Natural killer cell (primary cell): ENCODE measurements around the gene ZNF318. TPM values are rescaled to one million over a fixed set of nuclear protein-coding genes. Genes with fewer than 3 reads are reported as not detected.
"Not testable (repeated sequence)": the region's sequence is repeated elsewhere in the genome, so short reads cannot be mapped to it uniquely, and the experiment has no call there.

Experiments
- ATAC-seq, 3 donors: fragments of 150-1000 bp in 2 of 3; fragments of 200-7000 bp in 1 of 3; cut with Tn5 transposase; 1 replicate in 1 of 3; 2 replicates in 2 of 3; pipeline ENCODE4 v1.10.0; 2021; ENCODE audit warnings: mild to moderate bottlenecking in 2 of 3, moderate library complexity in 2 of 3
- DNase-seq, 2 donors: peaks; one replicate each; pipeline versions ENCODE4 v3.0.0 to v3.0.0-alpha.2; 2013 to 2021; ENCODE audit warnings: mixed read lengths in 1 of 2
- H3K27ac ChIP-seq: one replicate; pipeline ENCODE4 v1.5.1; 2013; ENCODE audit warnings: mild to moderate bottlenecking, low read length
- H3K27me3 ChIP-seq: one replicate; pipeline ENCODE4 v1.6.1; 2013; ENCODE audit warnings: low read length; ENCODE audit not compliant: control insufficient read depth, insufficient read depth
- H3K36me3 ChIP-seq: one replicate; pipeline ENCODE4 v1.6.1; 2013; ENCODE audit warnings: low read length; ENCODE audit not compliant: control insufficient read depth, insufficient read depth
- H3K4me1 ChIP-seq: one replicate; pipeline ENCODE4 v1.6.1; 2013; ENCODE audit warnings: low read length; ENCODE audit not compliant: control insufficient read depth, insufficient read depth
- H3K4me3 ChIP-seq: one replicate; pipeline ENCODE4 v1.5.1; 2013; ENCODE audit warnings: low read length
- H3K9me3 ChIP-seq: one replicate; pipeline ENCODE4 v1.6.1; 2013; ENCODE audit warnings: low read length; ENCODE audit not compliant: control insufficient read depth, insufficient read depth
- H3K27ac Mint-ChIP-seq, 2 donors: one replicate each; pipeline ENCODE4 v1.8.0; 2022; ENCODE audit warnings: mild to moderate bottlenecking in 2 of 2, mixed read lengths in 2 of 2, moderate library complexity in 1 of 2
- H3K27me3 Mint-ChIP-seq, 2 donors: one replicate each; pipeline ENCODE4 v1.8.0; 2022; ENCODE audit warnings: low read depth in 2 of 2, mixed read lengths in 2 of 2
- H3K36me3 Mint-ChIP-seq: one replicate; pipeline ENCODE4 v1.8.0; 2022; ENCODE audit warnings: mixed read lengths
- H3K4me1 Mint-ChIP-seq, 2 donors: one replicate each; pipeline ENCODE4 v1.8.0; 2022; ENCODE audit warnings: mixed read lengths in 2 of 2
- H3K4me3 Mint-ChIP-seq: one replicate; pipeline ENCODE4 v1.8.0; 2022; ENCODE audit warnings: mild to moderate bottlenecking, moderate library complexity, mixed read lengths
- H3K9me3 Mint-ChIP-seq, 2 donors: one replicate each; pipeline ENCODE4 v1.8.0; 2022; ENCODE audit warnings: mixed read lengths in 2 of 2
- WGBS: methylation state at CpG from one replicate; pipeline ENCODE4 v1.1.7; 2013; ENCODE audit warnings: missing lambda C conversion rate; ENCODE audit not compliant: insufficient coverage; 5-methylcytosine and 5-hydroxymethylcytosine counted together
- intact Hi-C: fragments of 100-400 bp; cut with micrococcal nuclease; formaldehyde crosslinking; loops from one replicate; pipeline ENCODE4 v1.14.2; 2022
- total RNA-seq, 4 donors: library from RNA; stranded (reverse); fragments of 120-200 nt in 1 of 4; gene quantifications; one replicate each; pipeline versions ENCODE4 v1.2.3 to v1.2.4, GENCODE V29; 2013 to 2022
- TF ChIP-seq, protein P1 (sequence below): fragments of 200-600 bp; IDR thresholded peaks from one replicate; pipeline ENCODE4 v1.8.0; 2022; ENCODE audit warnings: antibody characterized with exemption

The ZNF318 gene
- total RNA-seq, 3 donors from 2014 or later (not counting 1 experiment from before 2014, with no cell fraction given) = 34.6 to 45.9 (median 43.0) TPM

DNA sequence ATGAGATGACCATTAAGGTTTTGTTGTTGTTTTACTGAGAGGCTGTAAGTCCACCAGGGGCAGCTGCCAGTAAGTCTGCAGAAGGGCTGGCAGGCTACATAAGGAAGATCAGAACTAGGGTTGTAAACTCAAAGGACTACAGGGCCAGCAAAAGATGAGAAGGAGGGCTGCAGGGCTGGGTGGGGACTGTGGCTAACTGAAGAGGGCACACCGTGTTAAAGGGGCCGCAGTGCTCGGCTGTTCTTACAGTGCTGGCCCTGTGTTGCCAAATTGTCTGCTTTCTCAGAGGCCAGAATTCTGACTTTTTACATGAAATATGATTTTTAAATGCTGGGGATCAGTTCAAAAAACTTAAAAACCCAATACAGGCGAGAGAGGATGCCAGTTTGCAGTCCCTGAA is 25.5 kb upstream of the ZNF318 start:
- peaks cover 49 to 66% of the 10 kb centered on the region in 2 donors for H3K27me3 Mint-ChIP-seq
- no peak overlapping the region for H3K27ac Mint-ChIP-seq

GRCh38 chr6:43393602-43394001 is 24.2 kb upstream of the ZNF318 start:
- no peak for DNase-seq
- Histone ChIP-seq H3K36me3 (no peaks in the 10 kb centered on the region), H3K4me3 (no peak overlapping the region), H3K27ac (no peak overlapping the region), H3K4me1 (peaks cover 30% of the 10 kb centered on the region), H3K27me3 (peaks cover 31% of the 10 kb centered on the region), H3K9me3 (no peaks in the 10 kb centered on the region)
- Mint-ChIP-seq H3K27ac (no peak overlapping the region), H3K27me3 (peaks cover 54 to 66% of the 10 kb centered on the region in 2 donors), H3K4me3 (peak overlapping the region; percentile 64), H3K36me3 (no peaks in the 10 kb centered on the region), H3K9me3 (no peaks in the 10 kb centered on the region), H3K4me1 (peaks cover 51 to 53% of the 10 kb centered on the region in 2 donors)
- intact Hi-C loops = loop anchor here (5.0 kb wide), 1 partner anchor 34 kb away; the partner anchor contains the start of gene ABCC10
- ATAC-seq = no peak
- TF ChIP-seq, protein P1, sequence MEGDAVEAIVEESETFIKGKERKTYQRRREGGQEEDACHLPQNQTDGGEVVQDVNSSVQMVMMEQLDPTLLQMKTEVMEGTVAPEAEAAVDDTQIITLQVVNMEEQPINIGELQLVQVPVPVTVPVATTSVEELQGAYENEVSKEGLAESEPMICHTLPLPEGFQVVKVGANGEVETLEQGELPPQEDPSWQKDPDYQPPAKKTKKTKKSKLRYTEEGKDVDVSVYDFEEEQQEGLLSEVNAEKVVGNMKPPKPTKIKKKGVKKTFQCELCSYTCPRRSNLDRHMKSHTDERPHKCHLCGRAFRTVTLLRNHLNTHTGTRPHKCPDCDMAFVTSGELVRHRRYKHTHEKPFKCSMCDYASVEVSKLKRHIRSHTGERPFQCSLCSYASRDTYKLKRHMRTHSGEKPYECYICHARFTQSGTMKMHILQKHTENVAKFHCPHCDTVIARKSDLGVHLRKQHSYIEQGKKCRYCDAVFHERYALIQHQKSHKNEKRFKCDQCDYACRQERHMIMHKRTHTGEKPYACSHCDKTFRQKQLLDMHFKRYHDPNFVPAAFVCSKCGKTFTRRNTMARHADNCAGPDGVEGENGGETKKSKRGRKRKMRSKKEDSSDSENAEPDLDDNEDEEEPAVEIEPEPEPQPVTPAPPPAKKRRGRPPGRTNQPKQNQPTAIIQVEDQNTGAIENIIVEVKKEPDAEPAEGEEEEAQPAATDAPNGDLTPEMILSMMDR = no peak
- 10% methylated on average over 5 of the region's 5 CpGs for WGBS

More for the DNA sequence above, 25.5 kb upstream of the ZNF318 start:
- no peak for ATAC-seq
- Mint-ChIP-seq H3K36me3 (no peaks in the 10 kb centered on the region), H3K9me3 (no peaks in the 10 kb centered on the region), H3K4me1 (peaks cover 46 to 51% of the 10 kb centered on the region in 2 donors), H3K4me3 (no peak overlapping the region)
- no peak overlapping the region for H3K27ac ChIP-seq
- no peak for DNase-seq
- no peaks in the 10 kb centered on the region for H3K9me3 ChIP-seq
- no peak overlapping the region for H3K4me3 ChIP-seq
- WGBS = 96% methylated on average over 4 of the region's 4 CpGs
- TF ChIP-seq, protein P1 = no peak
- H3K36me3 ChIP-seq = no peaks in the 10 kb centered on the region
- intact Hi-C loops = loop anchor here (5.0 kb wide), 1 partner anchor 32 kb away; the partner anchor contains the start of gene ABCC10
- H3K4me1 ChIP-seq = peaks cover 30% of the 10 kb centered on the region
- peaks cover 26% of the 10 kb centered on the region for H3K27me3 ChIP-seq

DNA sequence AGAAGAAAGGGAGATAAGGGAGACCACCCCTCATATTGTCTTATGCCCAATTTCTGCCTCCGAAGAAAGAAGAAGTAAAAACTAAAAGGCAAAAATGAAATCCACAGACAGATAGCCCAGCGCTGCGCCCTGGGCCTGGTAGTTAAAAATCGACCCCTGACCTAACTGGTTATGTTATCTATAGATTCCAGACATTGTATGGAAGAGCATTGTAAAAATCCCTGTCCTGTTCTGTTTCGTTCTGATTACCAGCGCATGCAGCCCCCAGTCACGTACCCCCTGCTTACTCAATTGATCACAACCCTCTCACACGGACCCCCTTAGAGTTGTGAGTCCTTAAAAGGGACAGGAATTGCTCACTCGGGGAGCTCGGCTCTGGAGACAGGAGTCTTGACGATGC is 23.7 kb upstream of the ZNF318 start:
- not testable (repeated sequence) for H3K9me3 ChIP-seq, ATAC-seq, H3K27ac Mint-ChIP-seq, H3K27ac ChIP-seq, H3K36me3 ChIP-seq, H3K9me3 Mint-ChIP-seq, DNase-seq, H3K4me3 ChIP-seq, H3K36me3 Mint-ChIP-seq
- Mint-ChIP-seq H3K4me3 (peak overlapping the region; percentile 64), H3K27me3 (peaks cover 54 to 66% of the 10 kb centered on the region in 2 donors), H3K4me1 (peaks cover 51 to 53% of the 10 kb centered on the region in 2 donors)
- intact Hi-C loops = loop anchor here (5.0 kb wide), 1 partner anchor 34 kb away; the partner anchor contains the start of gene ABCC10
- peaks cover 32% of the 10 kb centered on the region for H3K27me3 ChIP-seq
- H3K4me1 ChIP-seq = peaks cover 30% of the 10 kb centered on the region
- 65% methylated on average over 10 of the region's 11 CpGs for WGBS

DNA sequence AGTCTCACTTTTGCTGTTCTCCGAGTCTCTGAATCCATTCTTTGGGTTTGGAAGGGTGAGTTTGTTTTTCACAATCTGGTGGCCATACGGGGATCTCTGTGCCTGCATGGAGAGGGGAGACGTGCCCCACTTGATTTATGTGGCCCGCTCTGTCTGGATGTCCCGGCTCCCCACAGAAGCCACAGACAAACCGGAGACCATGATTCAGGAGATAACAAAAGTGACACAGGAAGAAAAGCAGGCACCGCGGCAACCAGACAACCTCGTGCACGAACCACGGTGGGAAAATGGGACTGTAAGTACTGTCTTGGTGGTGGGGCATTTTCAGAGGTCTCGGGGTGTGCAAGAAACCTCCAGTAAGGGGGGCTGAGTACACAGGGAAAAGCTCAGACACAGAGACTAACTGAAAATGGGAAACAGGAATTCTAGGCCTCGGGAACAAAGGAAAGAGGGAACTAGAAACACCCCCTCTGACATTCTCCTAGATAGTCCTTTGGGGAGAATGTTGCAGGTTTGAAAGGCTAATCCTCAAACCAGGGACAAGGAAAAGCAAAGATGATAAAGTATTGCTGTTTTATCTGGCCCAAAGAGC is 22.1 kb upstream of the ZNF318 start:
- Mint-ChIP-seq H3K4me1 (peaks cover 49 to 50% of the 10 kb centered on the region in 2 donors), H3K27me3 (peaks cover 54 to 66% of the 10 kb centered on the region in 2 donors), H3K4me3 (peak overlapping the region; percentile 80), H3K27ac (peak overlapping the region; percentile 58 to 59), H3K36me3 (no peaks in the 10 kb centered on the region), H3K9me3 (no peaks in the 10 kb centered on the region)
- TF ChIP-seq, protein P1 = no peak
- H3K9me3 ChIP-seq = no peaks in the 10 kb centered on the region
- peaks cover 35% of the 10 kb centered on the region for H3K4me1 ChIP-seq
- peak; percentile 71 to 88 (median 76) for ATAC-seq
- H3K27me3 ChIP-seq = peaks cover 34% of the 10 kb centered on the region
- peak; percentile 57 to 78 for DNase-seq
- 5% methylated on average over 12 of the region's 13 CpGs for WGBS
- no peaks in the 10 kb centered on the region for H3K36me3 ChIP-seq
- no peak overlapping the region for H3K27ac ChIP-seq
- intact Hi-C loops = loop anchor here (5.0 kb wide), 1 partner anchor 36 kb away; the partner anchor contains the start of gene ABCC10
- no peak overlapping the region for H3K4me3 ChIP-seq

- peak in 2 of 3 donors; percentile 30 to 39 for ATAC-seq
- not testable (repeated sequence) for DNase-seq, H3K9me3 ChIP-seq, H3K4me3 ChIP-seq, H3K27ac ChIP-seq, H3K36me3 Mint-ChIP-seq, H3K9me3 Mint-ChIP-seq, H3K36me3 ChIP-seq
- H3K27ac Mint-ChIP-seq = peak overlapping the region; percentile 58 to 59
- intact Hi-C loops = loop anchor here (5.0 kb wide), 1 partner anchor 36 kb away; the partner anchor contains the start of gene ABCC10
- H3K4me1 ChIP-seq = peaks cover 37% of the 10 kb centered on the region
- peak overlapping the region; percentile 80 for H3K4me3 Mint-ChIP-seq
- H3K4me1 Mint-ChIP-seq = peaks cover 55 to 56% of the 10 kb centered on the region in 2 donors
- peaks cover 34% of the 10 kb centered on the region for H3K27me3 ChIP-seq
- H3K27me3 Mint-ChIP-seq = peaks cover 54 to 66% of the 10 kb centered on the region in 2 donors
- WGBS = 61% methylated on average over 9 of the region's 10 CpGs
These were observed 21.4 kb upstream of the ZNF318 start for GRCh38 chr6:43390753-43391439.
